Stimulated activated CD8-positive, alpha-beta memory T cell treated with anti-CD3 and anti-CD28 coated beads, Interleukin-12 subunit alpha, Interleukin-12 subunit beta, amount 100 ng/mL, for 24 hours (primary cell): ENCODE results near the gene TXK.

Experiments
- DNase-seq: peaks from one replicate; pipeline ENCODE4 v3.0.0-alpha.2; 2020; ENCODE audit errors: extremely low read depth

The TXK gene

GRCh38 chr4:48137846-48138245 lies 3.8 kb upstream of the TXK start:
- DNase-seq: no peak

- DNase-seq: no peak
These were observed 381 bp downstream of the TXK start for GRCh38 chr4:48133669-48134068.

GRCh38 chr4:48131736-48132135 lies 2.3 kb downstream of the TXK start:
- DNase-seq: no peak

GRCh38 chr4:48130100-48130499 lies 4.0 kb downstream of the TXK start:
- DNase-seq: no peak

- DNase-seq: no peak
These were observed 4.6 kb downstream of the TXK start for GRCh38 chr4:48129307-48130014.

- DNase-seq: peak; percentile 32
These were observed 6.2 kb downstream of the TXK start for GRCh38 chr4:48127682-48128404.

- DNase-seq: no peak
These were observed 6.8 kb downstream of the TXK start for GRCh38 chr4:48127231-48127630.

GRCh38 chr4:48126621-48127020 lies 7.4 kb downstream of the TXK start:
- no peak for DNase-seq

GRCh38 chr4:48124870-48125269 lies 9.2 kb downstream of the TXK start:
- no peak for DNase-seq

GRCh38 chr4:48122756-48123155 lies 11.3 kb downstream of the TXK start:
- no peak for DNase-seq

GRCh38 chr4:48121180-48121579 lies 12.9 kb downstream of the TXK start:
- DNase-seq: no peak

GRCh38 chr4:48120132-48120531 lies 13.9 kb downstream of the TXK start:
- DNase-seq: no peak

GRCh38 chr4:48119646-48120045 lies 14.4 kb downstream of the TXK start:
- no peak for DNase-seq

GRCh38 chr4:48118081-48118480 lies 16.0 kb downstream of the TXK start:
- no peak for DNase-seq

- DNase-seq: no peak
These were observed 17.5 kb downstream of the TXK start for GRCh38 chr4:48116582-48116981.

- DNase-seq: no peak
These were observed 19.6 kb downstream of the TXK start for GRCh38 chr4:48114412-48114811.

- no peak for DNase-seq
These were observed 21.9 kb downstream of the TXK start for GRCh38 chr4:48112017-48112667.

- DNase-seq: no peak
These were observed 23.5 kb downstream of the TXK start for GRCh38 chr4:48110452-48110978.

- DNase-seq: no peak
These were observed 24.4 kb downstream of the TXK start for GRCh38 chr4:48109413-48110263.

- DNase-seq: no peak
These were observed 25.6 kb downstream of the TXK start for GRCh38 chr4:48108309-48109073.

GRCh38 chr4:48105230-48105629 lies 28.8 kb downstream of the TXK start:
- DNase-seq: no peak
